ENCODE measurements around the gene CHI3L2. TPM values are rescaled to one million over a fixed set of nuclear protein-coding genes. Genes with fewer than 3 reads are reported as not detected.
"Not testable (repeated sequence)": the region's sequence is repeated elsewhere in the genome, so short reads cannot be mapped to it uniquely, and the experiment has no call there.

Gene CHI3L2
- total RNA-seq, 1 donor from 2014 or later: 0.23 TPM

- DNase-seq (ENCODE audit: low spot score) (no peak), ATAC-seq (no peak)
Measured at GRCh38 chr1:111201275-111202090, 26.0 kb upstream of the CHI3L2 start.

GRCh38 chr1:111202366-111202706 lies 25.2 kb upstream of the CHI3L2 start:
- ATAC-seq: no peak
- no peak for DNase-seq (ENCODE audit: low spot score)

- DNase-seq (ENCODE audit: low spot score): no peak
- peak; percentile 6 for ATAC-seq
Measured at GRCh38 chr1:111202707-111203623, 24.5 kb upstream of the CHI3L2 start.

DNA sequence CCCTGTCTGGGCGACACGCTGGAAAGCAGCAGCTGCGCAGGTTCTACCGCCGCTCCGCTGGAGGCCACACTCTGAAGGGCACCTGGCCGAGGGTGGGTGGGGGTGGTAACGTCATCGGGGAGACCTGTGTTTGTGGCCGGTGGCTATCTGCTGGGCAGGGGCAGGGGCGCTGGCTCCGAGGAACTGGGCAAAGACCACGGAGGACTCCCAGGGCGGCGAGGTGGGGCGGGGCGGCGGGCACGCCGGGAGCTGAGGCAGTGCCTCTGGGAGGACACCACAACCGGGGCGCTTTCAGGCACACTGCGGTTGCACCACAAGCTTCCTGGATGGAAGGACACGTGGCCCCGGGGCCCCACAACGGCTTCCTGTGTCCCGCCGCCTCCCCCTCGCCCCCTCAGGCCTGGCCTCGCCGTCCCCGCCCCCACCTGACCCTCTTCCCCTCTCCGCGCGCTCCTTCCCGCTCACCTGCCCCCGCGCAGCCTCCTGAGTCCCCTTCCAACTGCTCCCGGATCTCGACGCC lies 23.8 kb upstream of the CHI3L2 start:
- DNase-seq (ENCODE audit: low spot score) (peak; percentile 83), ATAC-seq (peak; percentile 68)

- DNase-seq (ENCODE audit: low spot score): peak; percentile 87
- peak; percentile 84 for ATAC-seq
Measured at GRCh38 chr1:111204201-111204982, 23.1 kb upstream of the CHI3L2 start.

- ATAC-seq (no peak), DNase-seq (ENCODE audit: low spot score) (no peak)
Measured at GRCh38 chr1:111204983-111205713, 22.4 kb upstream of the CHI3L2 start.

DNA sequence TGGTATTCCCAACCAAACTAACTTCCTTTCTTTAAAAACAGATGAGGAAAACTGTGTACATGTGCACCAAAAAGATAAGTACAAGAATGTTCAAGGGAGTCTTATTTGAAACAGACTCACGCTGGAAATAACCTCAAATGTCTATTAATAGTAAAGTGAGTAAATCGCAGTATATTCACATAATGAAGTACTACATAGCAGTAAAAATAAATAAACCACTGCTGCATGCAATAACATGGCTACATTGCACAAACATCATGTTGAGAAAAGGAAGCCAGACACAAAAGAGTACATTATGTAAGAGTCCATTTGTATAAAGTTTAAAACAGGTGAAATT lies 21.8 kb upstream of the CHI3L2 start:
- ATAC-seq (no peak), DNase-seq (ENCODE audit: low spot score) (no peak)

- no peak for DNase-seq (ENCODE audit: low spot score)
Measured at GRCh38 chr1:111208921-111209320, 18.6 kb upstream of the CHI3L2 start.

GRCh38 chr1:111209622-111210021 lies 17.9 kb upstream of the CHI3L2 start:
- DNase-seq (ENCODE audit: low spot score) (no peak), ATAC-seq (no peak)

More at GRCh38 chr1:111208921-111209320, 18.6 kb upstream of the CHI3L2 start:
- ATAC-seq: no peak

GRCh38 chr1:111211921-111212320 lies 15.6 kb upstream of the CHI3L2 start:
- no peak for DNase-seq (ENCODE audit: low spot score)
- ATAC-seq: no peak

DNA sequence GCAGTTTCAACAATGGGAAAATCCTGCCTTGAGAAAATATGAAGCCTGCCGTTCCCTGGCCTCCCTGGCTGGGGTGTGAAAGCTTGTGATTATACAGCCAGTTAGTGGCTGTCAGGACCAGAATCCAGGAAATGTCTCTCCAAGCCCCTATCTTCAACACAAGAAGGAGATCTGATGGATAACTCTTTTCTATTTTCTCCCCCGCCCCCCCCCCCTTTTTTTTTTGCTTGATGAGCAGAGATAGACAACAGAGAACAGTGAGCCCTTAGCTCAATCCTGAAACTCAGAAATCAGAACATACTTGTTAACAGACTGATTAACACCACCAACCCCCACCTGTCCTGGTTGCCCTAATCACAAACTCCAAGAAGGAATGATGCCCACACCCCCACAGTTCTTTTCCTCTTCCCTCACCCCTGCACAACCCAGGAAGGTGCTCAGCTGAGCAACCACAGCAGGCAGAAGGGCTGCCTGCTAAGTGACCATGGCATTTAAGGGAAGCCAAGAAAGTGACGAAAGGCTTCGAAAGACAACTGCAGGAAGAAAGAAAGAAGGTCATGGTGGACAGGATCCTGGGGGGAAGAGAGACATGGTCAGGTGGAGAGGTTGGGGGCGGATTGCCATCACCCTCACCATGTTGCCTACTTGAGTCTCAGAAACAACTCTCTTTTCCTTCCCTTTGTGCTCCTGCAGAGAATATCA lies 14.7 kb upstream of the CHI3L2 start:
- DNase-seq (ENCODE audit: low spot score) (no peak), ATAC-seq (no peak)

GRCh38 chr1:111213412-111213811 lies 14.1 kb upstream of the CHI3L2 start:
- ATAC-seq: no peak
- DNase-seq (ENCODE audit: low spot score): no peak

- ATAC-seq (no peak), DNase-seq (ENCODE audit: low spot score) (no peak)
Measured at GRCh38 chr1:111214074-111214801, 13.3 kb upstream of the CHI3L2 start.

DNA sequence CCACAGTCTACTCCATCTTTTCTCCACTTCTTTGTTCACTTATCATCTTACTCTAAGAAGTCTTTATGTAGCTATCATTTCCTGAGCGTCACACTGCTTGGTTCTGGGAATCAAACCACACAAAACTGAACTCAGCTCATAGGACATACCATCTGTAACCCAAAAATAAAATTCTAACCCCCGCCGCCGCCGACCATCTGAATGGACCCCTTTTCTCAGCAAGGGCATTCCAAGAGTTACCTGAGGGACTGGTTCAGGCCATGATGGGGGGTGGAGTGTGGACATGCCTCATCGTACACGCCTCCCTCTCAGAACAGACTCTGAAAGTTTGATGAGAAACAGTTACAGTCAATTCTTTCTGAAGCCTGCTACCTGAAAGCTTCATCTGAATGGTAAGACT lies 12.6 kb upstream of the CHI3L2 start:
- ATAC-seq (no peak), DNase-seq (ENCODE audit: low spot score) (no peak)

- not testable (repeated sequence) for ATAC-seq
Measured at GRCh38 chr1:111215285-111215684, 12.2 kb upstream of the CHI3L2 start.

GRCh38 chr1:111216751-111217150 lies 10.8 kb upstream of the CHI3L2 start:
- DNase-seq (ENCODE audit: low spot score) (no peak), ATAC-seq (no peak)

More at GRCh38 chr1:111215285-111215684, 12.2 kb upstream of the CHI3L2 start:
- not testable (repeated sequence) for DNase-seq (ENCODE audit: low spot score)

GRCh38 chr1:111217183-111217910 lies 10.2 kb upstream of the CHI3L2 start:
- no peak for ATAC-seq
- DNase-seq (ENCODE audit: low spot score): no peak

Measured in left lobe of liver (tissue), 2 donors.